NCI-H128 (cell line): ENCODE measurements around the gene STAT3.
"Not testable (repeated sequence)": the region's sequence is repeated elsewhere in the genome, so short reads cannot be mapped to it uniquely, and the experiment has no call there.

Experiments
- DNase-seq: peaks from one replicate; lab custom pipeline; 2025; ENCODE audit not compliant: unreplicated experiment; lab: John Stamatoyannopoulos, UW

Gene STAT3

GRCh38 chr17:42409523-42410318 lies 21.5 kb upstream of the STAT3 start:
- DNase-seq: no peak

DNA sequence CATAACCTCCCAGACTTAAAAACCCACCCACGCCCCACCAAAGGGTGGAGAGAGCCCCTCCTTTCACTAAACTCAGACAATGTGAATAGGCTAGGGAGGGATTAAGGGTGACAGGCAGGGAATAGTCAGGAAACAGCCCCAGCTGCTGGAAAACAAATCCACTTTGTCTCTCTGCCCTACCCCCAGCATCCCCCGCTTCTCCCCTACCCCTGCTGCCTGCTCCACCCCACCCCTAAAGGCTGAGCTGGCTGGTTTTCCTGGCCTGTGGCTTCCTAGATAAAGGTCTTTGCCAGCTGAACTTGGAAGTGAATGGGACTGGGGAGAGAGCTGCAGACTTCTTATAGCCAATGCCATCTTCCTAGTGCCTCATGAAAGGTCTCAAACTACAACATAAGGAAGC lies 19.8 kb upstream of the STAT3 start:
- DNase-seq: no peak

GRCh38 chr17:42407289-42407836 lies 19.1 kb upstream of the STAT3 start:
- no peak for DNase-seq

- DNase-seq: no peak
These were observed 18.5 kb upstream of the STAT3 start for GRCh38 chr17:42406615-42407288.

- DNase-seq: peak; percentile 30
These were observed 17.8 kb upstream of the STAT3 start for GRCh38 chr17:42405963-42406495.

DNA sequence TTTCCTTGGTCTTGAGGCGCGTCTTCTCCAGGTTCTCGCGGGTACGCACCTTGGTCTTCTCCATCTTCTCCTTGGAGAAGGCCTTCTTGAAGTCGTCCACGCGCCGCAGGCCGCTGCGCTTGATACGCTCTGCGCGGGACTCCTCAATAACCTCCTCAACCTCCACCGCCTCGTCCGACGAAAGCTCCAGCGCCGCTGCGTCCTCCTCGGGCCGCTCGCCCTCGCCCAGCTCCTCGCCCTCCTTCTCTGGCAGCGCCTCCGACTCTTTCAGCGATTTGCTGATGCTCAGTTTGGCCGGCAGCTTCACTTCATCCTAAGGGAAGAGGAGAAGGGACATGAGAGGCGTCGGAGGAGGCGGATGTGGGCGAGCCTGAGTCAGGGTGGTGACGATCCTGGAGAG lies 16.8 kb upstream of the STAT3 start:
- DNase-seq: no peak

DNA sequence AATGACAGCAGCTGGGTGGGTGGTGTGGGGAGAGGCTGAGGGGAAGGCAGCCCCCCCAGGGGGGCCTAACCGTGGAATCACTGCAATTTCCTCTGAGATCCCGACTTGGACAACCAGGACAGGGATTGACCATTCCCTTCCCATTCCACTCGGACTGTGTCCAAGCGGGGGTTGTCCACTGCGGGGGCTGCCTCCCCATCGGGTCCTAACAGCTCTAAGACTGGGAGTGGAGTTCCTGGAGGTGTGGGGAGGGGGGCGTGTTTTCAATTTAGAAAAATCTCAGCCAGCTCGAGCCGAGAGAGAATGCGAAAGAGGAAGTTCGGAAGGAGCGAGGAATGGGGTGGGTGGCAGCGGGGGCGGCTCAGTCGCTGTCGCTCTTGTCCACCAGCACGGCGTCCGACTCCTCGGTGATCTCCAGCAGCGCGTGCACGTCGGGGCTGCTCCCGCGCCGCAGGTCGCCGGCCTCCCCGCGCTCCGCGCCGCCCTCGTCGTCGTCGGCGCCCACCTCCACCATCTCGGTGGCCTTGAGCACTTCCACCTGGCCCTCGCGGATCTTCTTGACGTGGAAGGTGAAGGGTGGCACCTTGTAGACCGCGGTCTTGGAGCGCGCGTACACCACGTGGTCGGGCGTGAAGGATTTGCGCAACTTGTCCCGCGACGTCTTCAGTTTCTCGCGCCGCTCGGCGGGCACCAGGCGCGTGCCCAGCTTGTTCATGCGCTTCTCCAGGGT lies 16.2 kb upstream of the STAT3 start:
- no peak for DNase-seq

DNA sequence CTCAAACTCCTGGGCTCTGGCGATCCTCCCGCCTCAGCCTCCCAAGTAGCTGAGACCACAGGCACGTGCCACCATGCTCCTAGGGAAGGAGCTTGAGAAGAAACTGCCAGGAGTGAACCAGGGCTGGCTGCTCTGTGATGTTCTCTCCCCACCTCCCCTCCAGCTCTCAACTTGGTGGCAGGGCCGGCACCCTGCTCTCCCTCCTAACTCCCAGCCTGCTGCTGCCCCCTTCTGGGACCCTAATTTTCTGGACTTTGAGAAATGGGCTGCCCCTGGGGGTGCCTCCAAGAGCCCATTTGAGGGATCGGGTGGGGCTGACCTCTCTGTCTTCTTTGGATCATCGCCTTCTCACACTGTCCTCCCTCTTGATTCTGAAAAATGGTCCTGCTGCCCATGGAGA lies 14.9 kb upstream of the STAT3 start:
- no peak for DNase-seq

GRCh38 chr17:42402117-42402516 lies 13.9 kb upstream of the STAT3 start:
- DNase-seq: no peak

- DNase-seq: not testable (repeated sequence)
These were observed 12.7 kb upstream of the STAT3 start for GRCh38 chr17:42400844-42401375.

DNA sequence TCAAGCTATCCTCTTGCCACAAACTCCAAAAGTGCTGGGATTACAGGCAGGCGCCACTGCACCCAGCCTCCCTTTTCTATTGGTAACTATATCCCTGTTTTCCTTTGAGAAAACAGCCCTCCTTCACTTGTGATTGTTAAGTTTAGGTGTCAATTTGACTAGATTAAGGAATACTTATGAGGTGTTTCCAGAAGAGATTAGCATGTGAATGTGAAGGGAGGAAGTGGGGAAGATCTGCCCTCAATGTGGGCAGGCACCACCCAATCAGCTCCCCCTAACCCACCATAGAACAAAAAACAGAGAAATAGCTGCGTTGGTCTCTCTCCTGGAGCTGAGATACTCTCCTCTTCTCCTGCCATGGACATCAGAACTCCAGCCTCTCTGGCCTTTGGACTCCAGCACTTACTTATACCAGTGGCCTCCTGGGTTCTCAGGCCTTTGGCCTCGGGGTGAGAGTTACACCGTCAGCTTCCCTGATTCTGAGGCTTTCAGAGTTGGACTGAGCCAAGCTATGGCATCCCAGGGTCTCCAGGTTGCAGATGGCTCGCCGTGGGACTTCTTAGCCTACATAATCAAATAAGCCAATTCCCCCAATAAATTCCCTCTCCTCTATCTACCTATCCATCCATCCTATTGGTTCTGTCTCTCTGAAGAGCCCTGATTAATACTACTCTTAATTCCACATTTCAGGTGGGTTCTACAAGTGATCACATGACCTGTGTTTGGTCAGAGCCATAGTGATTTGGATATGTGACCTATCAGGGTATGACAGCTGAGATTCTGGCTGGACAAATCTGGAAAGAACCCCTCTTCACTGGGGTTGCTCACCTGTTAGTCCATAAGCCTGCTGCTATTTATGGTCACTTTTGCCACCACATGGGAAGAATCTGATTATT lies 12.0 kb upstream of the STAT3 start:
- no peak for DNase-seq

- DNase-seq: no peak
These were observed 10.9 kb upstream of the STAT3 start for GRCh38 chr17:42399121-42399520.

DNA sequence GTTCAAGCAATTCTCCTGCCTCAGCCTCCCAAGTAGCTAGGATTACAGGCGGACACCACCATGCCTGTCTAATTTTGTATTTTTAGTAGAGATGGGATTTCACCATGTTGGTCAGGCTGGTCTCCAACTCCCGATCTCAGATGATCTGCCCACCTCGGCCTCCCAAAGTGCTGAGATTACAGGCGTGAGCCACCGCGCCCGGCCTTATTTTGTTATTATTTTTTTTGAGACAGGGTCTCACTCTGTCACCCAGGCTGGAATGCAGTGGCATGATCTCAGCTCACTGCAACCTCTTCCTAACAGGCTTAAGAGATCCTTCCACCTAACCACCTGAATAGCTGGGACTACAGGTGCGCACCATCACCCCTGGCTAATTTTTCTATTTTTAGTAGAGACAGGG lies 7.4 kb upstream of the STAT3 start:
- DNase-seq: not testable (repeated sequence)

- no peak for DNase-seq
These were observed 6.6 kb upstream of the STAT3 start for GRCh38 chr17:42394838-42395237.

DNA sequence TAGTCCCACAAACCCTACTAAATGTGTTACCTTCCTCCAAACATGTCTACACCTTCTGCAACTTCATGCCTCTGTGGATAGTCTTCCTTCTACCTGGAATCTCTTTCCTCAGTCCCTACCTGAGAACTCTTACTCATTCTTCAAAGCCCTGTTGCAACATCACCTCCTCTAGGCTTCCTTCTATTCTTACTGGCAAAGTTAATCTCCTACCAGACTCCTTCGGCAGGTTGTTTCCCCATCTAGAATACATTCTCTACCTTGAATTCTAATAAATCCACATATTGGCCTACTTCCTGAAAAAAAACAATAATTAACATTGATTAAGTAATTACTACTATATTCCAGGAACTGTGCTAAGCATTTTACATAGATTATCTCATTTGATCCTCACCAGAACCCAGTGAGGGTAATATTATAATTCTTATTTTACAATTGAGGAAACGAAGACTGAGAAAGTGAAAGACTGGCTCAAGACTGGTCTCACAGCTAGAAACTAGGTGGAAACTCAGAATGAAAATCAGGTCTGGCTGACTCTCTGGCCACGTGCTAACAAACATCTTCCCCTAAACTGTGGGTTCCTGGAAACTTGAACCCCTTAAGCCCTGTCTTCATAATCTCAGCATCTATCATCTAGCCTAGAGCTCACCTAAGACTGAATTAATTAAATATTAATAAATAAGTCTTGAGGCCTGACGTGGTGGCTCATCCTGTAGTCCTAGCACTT lies 4.6 kb upstream of the STAT3 start:
- DNase-seq: no peak

- not testable (repeated sequence) for DNase-seq
These were observed 3.2 kb upstream of the STAT3 start for GRCh38 chr17:42391439-42391838.

GRCh38 chr17:42389899-42390298 lies 1.7 kb upstream of the STAT3 start:
- no peak for DNase-seq

GRCh38 chr17:42389135-42389417 lies 834 bp upstream of the STAT3 start:
- DNase-seq: no peak

GRCh38 chr17:42387661-42388380 lies 421 bp downstream of the STAT3 start:
- peak; percentile 6 for DNase-seq
